Breast epithelium (tissue), 3 donors: ENCODE results near the gene LEKR1.

ENCODE experiments used
- CTCF ChIP-seq, 3 donors: fragments of 450-650 bp; IDR thresholded peaks; one replicate each; pipeline ENCODE4 v1.5.1; 2016 to 2017; ENCODE audit warnings: antibody characterized with exemption in 3 of 3, mild to moderate bottlenecking in 3 of 3, moderate library complexity in 3 of 3
- POLR2A ChIP-seq: fragments of 450-650 bp; IDR thresholded peaks from one replicate; pipeline ENCODE4 v1.6.1; 2016; ENCODE audit warnings: antibody characterized with exemption, mild to moderate bottlenecking, moderate library complexity
- POLR2AphosphoS5 ChIP-seq, 3 donors: sonication (generic); formaldehyde crosslinking; IDR thresholded peaks; one replicate each; pipeline ENCODE4 v1.6.1; 2017; ENCODE audit warnings: antibody characterized with exemption in 3 of 3

GRCh38 chr3:157056035-157056434, 229.9 kb downstream of the LEKR1 start:
- no peak for TF ChIP-seq CTCF (IDR thresholded peaks at IDR 0.05)
- TF ChIP-seq POLR2AphosphoS5 (IDR thresholded peaks at IDR 0.05) = no peak
- TF ChIP-seq POLR2A = no peak
